A549 (cell line): ENCODE results near the gene PPP4R2. TPM values are rescaled to one million over a fixed set of nuclear protein-coding genes. Genes with fewer than 3 reads are reported as not detected.
A peak's percentile ranks its signal among the peaks of the same experiment; 100 is the strongest.

Experiments
- ATAC-seq, 2 experiments: fragments of 200-7000 bp in 1 of 2; fragments of >200 bp in 1 of 2; cut with Nextera tagmentation in 1 of 2; cut with Tn5 transposase in 1 of 2; 3 replicates each; pipeline versions ENCODE4 v1.8.0 to v1.9.1; 2018 to 2020; ENCODE audit warnings: mild to moderate bottlenecking in 1 of 2, moderate library complexity in 1 of 2
- CTCF ChIA-PET: fragments of 300-600 bp; sonication (Branson Sonifier 250); formaldehyde crosslinking; extraction: SDS; loops from one replicate; lab custom pipeline; 2021; ENCODE audit warnings: antibody characterized with exemption, inconsistent platforms; lab: Yijun Ruan, JAX
- POLR2A ChIA-PET: fragments of 350-600 bp; formaldehyde crosslinking; extraction: SDS; loops from one replicate; lab custom pipeline; 2021; ENCODE audit warnings: antibody characterized with exemption, inconsistent platforms; lab: Yijun Ruan, JAX
- DNase-seq, 2 experiments: peaks; one replicate each; pipeline versions ENCODE4 v3.0.0 to v3.0.0-alpha.2; 2011 to 2016; ENCODE audit warnings: low read depth in 1 of 2, low spot score in 1 of 2
- FAIRE-seq: peaks from 2 replicates; lab custom pipeline; 2011; peaks lifted over from hg19 to GRCh38; lab: Jason Lieb, UNC
- H3K27ac ChIP-seq, 2 experiments: fragments of >200 bp; sonication (Bioruptor Twin); formaldehyde crosslinking; 3 replicates each; pipeline ENCODE4 v1.5.1; 2016 to 2017
- H3K4me1 ChIP-seq: fragments of >200 bp; sonication (Bioruptor Twin); formaldehyde crosslinking; 3 replicates; pipeline ENCODE4 v1.6.1; 2016
- H3K4me2 ChIP-seq: fragments of >200 bp; sonication (Bioruptor Twin); formaldehyde crosslinking; 3 replicates; pipeline ENCODE4 v1.6.1; 2016
- H3K4me3 ChIP-seq: fragments of >200 bp; sonication (Bioruptor Twin); formaldehyde crosslinking; 3 replicates; pipeline ENCODE4 v1.5.1; 2016
- H3K9me3 ChIP-seq: fragments of >200 bp; sonication (Bioruptor Twin); formaldehyde crosslinking; 3 replicates; pipeline ENCODE4 v1.6.1; 2016
- CEBPB ChIP-seq, 2 experiments: fragments of >200 bp in 1 of 2; sonication (Bioruptor Twin) in 1 of 2; formaldehyde crosslinking in 1 of 2; IDR thresholded peaks; 2 replicates each; pipeline ENCODE4 v1.6.1; 2012 to 2016
- EHF ChIP-seq: fragments of 250-450 bp; sonication (Bioruptor Pico); IDR thresholded peaks from 2 replicates; pipeline ENCODE4 v1.5.0; 2020; ENCODE audit warnings: mild to moderate bottlenecking
- EHMT2 ChIP-seq: fragments of 200-600 bp; sonication (generic); IDR thresholded peaks from 2 replicates; pipeline ENCODE4 v1.6.1; 2016; ENCODE audit warnings: antibody characterized with exemption, low read depth, mild to moderate bottlenecking, moderate library complexity
- EP300 ChIP-seq, 2 experiments: fragments of >200 bp; sonication (Bioruptor Twin); formaldehyde crosslinking; IDR thresholded peaks; 2 replicates in 1 of 2; 3 replicates in 1 of 2; pipeline ENCODE4 v1.6.1; 2016 to 2017
- FOXS1 ChIP-seq: fragments of 250-450 bp; sonication (Bioruptor Pico); IDR thresholded peaks from 2 replicates; pipeline ENCODE4 v1.5.0; 2020; ENCODE audit warnings: mild to moderate bottlenecking, moderate library complexity
- GATA3 ChIP-seq: IDR thresholded peaks from 2 replicates; pipeline ENCODE4 v1.6.1; 2012; ENCODE audit warnings: borderline replicate concordance
- HEYL ChIP-seq: fragments of 250-450 bp; sonication (Bioruptor Pico); IDR thresholded peaks from 2 replicates; pipeline ENCODE4 v1.8.0; 2021; ENCODE audit warnings: mild to moderate bottlenecking, moderate library complexity
- HOXB5 ChIP-seq: fragments of 250-450 bp; sonication (Bioruptor Pico); IDR thresholded peaks from 2 replicates; pipeline ENCODE4 v1.5.0; 2020; ENCODE audit warnings: mild to moderate bottlenecking, moderate library complexity
- JUNB ChIP-seq: fragments of >200 bp; sonication (Bioruptor Twin); formaldehyde crosslinking; IDR thresholded peaks from 2 replicates; pipeline ENCODE4 v1.6.1; 2016
- KDM1A ChIP-seq: fragments of 200-600 bp; sonication (generic); IDR thresholded peaks from 2 replicates; pipeline ENCODE4 v1.6.1; 2016; ENCODE audit warnings: low read depth, mild to moderate bottlenecking
- KDM5A ChIP-seq: fragments of 200-600 bp; sonication (generic); IDR thresholded peaks from 2 replicates; pipeline ENCODE4 v1.6.1; 2016; ENCODE audit warnings: antibody characterized with exemption, mild to moderate bottlenecking
- MAFK ChIP-seq: fragments of 450-650 bp; IDR thresholded peaks from 2 replicates; pipeline ENCODE4 v1.6.1; 2014; ENCODE audit not compliant: partially characterized antibody
- MYC ChIP-seq: IDR thresholded peaks from 2 replicates; pipeline ENCODE4 v1.6.1; 2012; ENCODE audit warnings: mild to moderate bottlenecking, inconsistent platforms, low read length, improper control_type of control experiment, borderline replicate concordance
- PBX3 ChIP-seq: IDR thresholded peaks from 2 replicates; pipeline ENCODE4 v1.6.1; 2012
- POLR2AphosphoS2 ChIP-seq: conservative IDR thresholded peaks from 2 replicates; pipeline ENCODE4 v1.6.1; 2012; ENCODE audit warnings: low read length, improper control_type of control experiment, inconsistent platforms
- RARB ChIP-seq: fragments of 250-450 bp; sonication (Bioruptor Pico); IDR thresholded peaks from 2 replicates; pipeline ENCODE4 v1.8.0; 2021; ENCODE audit warnings: mild to moderate bottlenecking, moderate library complexity
- RFX5 ChIP-seq: fragments of 450-650 bp; IDR thresholded peaks from 2 replicates; pipeline ENCODE4 v1.7.1; 2014; ENCODE audit warnings: antibody characterized with exemption, mild to moderate bottlenecking, moderate library complexity
- SMC3 ChIP-seq: fragments of >200 bp; sonication (Bioruptor Twin); formaldehyde crosslinking; IDR thresholded peaks from 3 replicates; pipeline ENCODE4 v1.6.1; 2018; ENCODE audit warnings: inconsistent platforms
- TFCP2L1 ChIP-seq: fragments of 250-450 bp; sonication (Bioruptor Pico); IDR thresholded peaks from 2 replicates; pipeline ENCODE4 v1.5.0; 2021; ENCODE audit warnings: mild to moderate bottlenecking
- TP53 ChIP-seq: fragments of 250-450 bp; sonication (Bioruptor Pico); IDR thresholded peaks from 2 replicates; pipeline ENCODE4 v1.5.0; 2021; ENCODE audit warnings: mild to moderate bottlenecking, moderate library complexity
- USF2 ChIP-seq: fragments of 450-650 bp; IDR thresholded peaks from 2 replicates; pipeline ENCODE4 v1.6.1; 2014; ENCODE audit warnings: antibody characterized with exemption
- ZSCAN20 ChIP-seq: fragments of 250-450 bp; sonication (Bioruptor Pico); IDR thresholded peaks from 2 replicates; pipeline ENCODE4 v1.8.0; 2022; ENCODE audit warnings: mild to moderate bottlenecking, moderate library complexity
- WGBS: methylation state at CpG from one replicate; pipeline ENCODE4 v1.1.6; 2017; ENCODE audit errors: missing lambda C conversion rate; 5-methylcytosine and 5-hydroxymethylcytosine counted together
- polyA plus RNA-seq, 4 experiments: library from polyadenylated mRNA; depleted of rRNA in 3 of 4; stranded (reverse); fragments of >200 nt; fragmentation: RNase III in 1 of 4; extraction: RNeasy Plus Mini Kit Qiagen cat#74134 plus additional on column Dnase treatment in 1 of 4; gene quantifications; 2 replicates in 3 of 4; 3 replicates in 1 of 4; pipeline ENCODE4 v1.2.3, GENCODE V29; 2011 to 2017
- TF ChIP-seq, protein P1 (sequence below): fragments of 150-350 bp; IDR thresholded peaks from 2 replicates; pipeline ENCODE4 v1.6.1; 2014; ENCODE audit warnings: low read depth, mild to moderate bottlenecking, low read length
- TF ChIP-seq, protein P2 (sequence below): fragments of >200 bp; sonication (Bioruptor Twin); formaldehyde crosslinking; IDR thresholded peaks from 3 replicates; pipeline ENCODE4 v1.6.1; 2016
- TF ChIP-seq, protein P3 (sequence below): IDR thresholded peaks from 2 replicates; pipeline ENCODE4 v1.6.1; 2012

PPP4R2 gene
- polyA plus RNA-seq, 2 of the 4 experiments (the other 2 are of a cell fraction) = 39.3 to 68.4 TPM

DNA sequence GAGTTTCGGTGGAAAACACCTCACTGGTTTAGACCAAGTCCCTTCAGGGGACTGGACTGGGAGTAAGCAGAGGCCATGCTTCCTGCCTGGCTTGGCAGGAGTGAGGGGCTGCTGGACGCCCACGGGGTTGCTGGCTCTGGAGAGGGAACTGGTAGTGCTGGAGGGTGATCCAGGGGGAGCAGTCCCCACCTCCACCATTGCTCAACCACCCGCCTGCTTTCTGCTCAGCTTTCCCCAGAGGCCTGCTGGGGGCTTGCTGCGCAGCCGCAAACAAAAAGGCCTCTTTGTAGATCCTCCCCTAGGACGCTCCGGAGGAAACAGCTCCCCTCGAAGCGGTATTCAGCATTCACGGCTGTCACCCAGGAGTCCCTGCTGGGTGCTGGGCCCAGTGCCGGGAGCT lies 98.3 kb downstream of the PPP4R2 start:
- ATAC-seq = 0 out of 6 replicates have a peak, but pooled peaks of 1 of the 2 experiments have one; percentile 31
- no peak for FAIRE-seq
- ChIA-PET CTCF (interaction anchor here (0.5 to 3.2 kb wide), 6 partner anchors 9 to 799 kb away, joined by 3 to 13 read pairs (median 3); no protein-coding TSS in a partner anchor), POLR2A (no interaction called here)
- Histone ChIP-seq H3K27ac (no peak overlapping the region), H3K4me1 (no peaks in the 10 kb centered on the region), H3K4me2 (no peak overlapping the region), H3K9me3 (no peaks in the 10 kb centered on the region), H3K4me3 (no peak overlapping the region)
- no peak for DNase-seq
- WGBS = 88% methylated on average over 11 of the region's 12 CpGs
- no peak for TF ChIP-seq EHF
- TF ChIP-seq KDM5A = no peak
- TF ChIP-seq, protein P1, sequence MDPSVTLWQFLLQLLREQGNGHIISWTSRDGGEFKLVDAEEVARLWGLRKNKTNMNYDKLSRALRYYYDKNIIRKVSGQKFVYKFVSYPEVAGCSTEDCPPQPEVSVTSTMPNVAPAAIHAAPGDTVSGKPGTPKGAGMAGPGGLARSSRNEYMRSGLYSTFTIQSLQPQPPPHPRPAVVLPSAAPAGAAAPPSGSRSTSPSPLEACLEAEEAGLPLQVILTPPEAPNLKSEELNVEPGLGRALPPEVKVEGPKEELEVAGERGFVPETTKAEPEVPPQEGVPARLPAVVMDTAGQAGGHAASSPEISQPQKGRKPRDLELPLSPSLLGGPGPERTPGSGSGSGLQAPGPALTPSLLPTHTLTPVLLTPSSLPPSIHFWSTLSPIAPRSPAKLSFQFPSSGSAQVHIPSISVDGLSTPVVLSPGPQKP = no peak
- TF ChIP-seq HEYL (CRISPR knock-in tag) = no peak
- TF ChIP-seq RARB (CRISPR knock-in tag) = no peak
- TF ChIP-seq EP300 (IDR thresholded peaks at IDR 0.05) = no peak
- TF ChIP-seq GATA3 = no peak
- TF ChIP-seq FOXS1 (CRISPR knock-in tag) = no peak
- no peak for TF ChIP-seq MAFK
- TF ChIP-seq POLR2AphosphoS2 = no peak
- no peak for TF ChIP-seq MYC

DNA sequence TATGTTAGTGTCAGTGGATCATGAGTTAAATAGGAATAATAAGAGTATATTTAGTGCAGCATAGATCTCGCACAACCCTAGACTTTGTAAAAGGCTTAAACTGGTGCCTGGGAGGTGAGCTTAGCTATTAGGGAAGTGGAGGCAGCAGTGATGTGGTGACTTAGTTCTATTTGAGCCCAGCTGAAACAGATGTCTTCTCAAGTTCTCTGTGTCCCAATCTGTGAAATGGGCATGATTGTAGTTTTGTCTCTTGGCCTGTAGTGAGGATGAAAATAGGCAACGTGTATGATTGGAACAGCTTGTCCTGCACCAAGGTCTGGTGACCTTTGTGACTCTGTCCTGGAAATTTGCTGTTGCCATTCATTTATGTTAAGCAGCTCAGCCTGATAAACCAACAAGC lies 99.6 kb downstream of the PPP4R2 start:
- Histone ChIP-seq H3K4me1 (no peaks in the 10 kb centered on the region), H3K4me3 (no peak overlapping the region), H3K27ac (no peak overlapping the region)
- no peak for DNase-seq
- ATAC-seq = no peak
- CTCF ChIA-PET = interaction anchor here (2.0 to 3.2 kb wide), 3 partner anchors 10 to 406 kb away, joined by 13 to 18 read pairs (median 13); no protein-coding TSS in a partner anchor
- TF ChIP-seq KDM1A (peak; percentile 25; the same call in 1 of the 2 replicates), USF2 (no peak)
- TF ChIP-seq, all 56 proteins: peak for 1
- no peak overlapping the region for H3K4me2 ChIP-seq
- POLR2A ChIA-PET = no interaction called here
- no peak for FAIRE-seq
- H3K9me3 ChIP-seq = no peaks in the 10 kb centered on the region
- 44% methylated on average over 2 of the region's 2 CpGs for WGBS

- Histone ChIP-seq H3K27ac (no peak overlapping the region), H3K9me3 (no peaks in the 10 kb centered on the region), H3K4me1 (no peaks in the 10 kb centered on the region), H3K4me3 (no peak overlapping the region), H3K4me2 (no peak overlapping the region)
- ChIA-PET POLR2A (no interaction called here), CTCF (interaction anchor here (1.2 to 2.4 kb wide), 3 partner anchors 247 to 404 kb away, joined by 3 to 18 read pairs (median 4); no protein-coding TSS in a partner anchor)
- FAIRE-seq = no peak
- no peak for ATAC-seq
- no peak for DNase-seq
- WGBS = 0% methylated on average over 2 of the region's 2 CpGs
- TF ChIP-seq, protein P1 = no peak
- no peak for TF ChIP-seq CEBPB (IDR thresholded peaks at IDR 0.05)
Observed at GRCh38 chr3:73098026-73098425, 101.4 kb downstream of the PPP4R2 start.

- ChIA-PET POLR2A (no interaction called here), CTCF (interaction anchor here (1.2 kb wide), 1 partner anchor 403 kb away, joined by 4 read pairs; no protein-coding TSS in a partner anchor)
- Histone ChIP-seq H3K4me2 (no peak overlapping the region), H3K4me3 (no peak overlapping the region), H3K27ac (no peak overlapping the region), H3K9me3 (no peaks in the 10 kb centered on the region), H3K4me1 (no peaks in the 10 kb centered on the region)
- no peak for FAIRE-seq
- WGBS = 56% methylated on average over 1 of the region's 1 CpG
- no peak for DNase-seq
- no peak for TF ChIP-seq TP53 (CRISPR knock-in tag)
- no peak for TF ChIP-seq KDM5A
- TF ChIP-seq JUNB = no peak
- no peak for TF ChIP-seq TFCP2L1
- TF ChIP-seq, protein P2, sequence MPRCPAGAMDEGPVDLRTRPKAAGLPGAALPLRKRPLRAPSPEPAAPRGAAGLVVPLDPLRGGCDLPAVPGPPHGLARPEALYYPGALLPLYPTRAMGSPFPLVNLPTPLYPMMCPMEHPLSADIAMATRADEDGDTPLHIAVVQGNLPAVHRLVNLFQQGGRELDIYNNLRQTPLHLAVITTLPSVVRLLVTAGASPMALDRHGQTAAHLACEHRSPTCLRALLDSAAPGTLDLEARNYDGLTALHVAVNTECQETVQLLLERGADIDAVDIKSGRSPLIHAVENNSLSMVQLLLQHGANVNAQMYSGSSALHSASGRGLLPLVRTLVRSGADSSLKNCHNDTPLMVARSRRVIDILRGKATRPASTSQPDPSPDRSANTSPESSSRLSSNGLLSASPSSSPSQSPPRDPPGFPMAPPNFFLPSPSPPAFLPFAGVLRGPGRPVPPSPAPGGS = no peak
- TF ChIP-seq, protein P3, sequence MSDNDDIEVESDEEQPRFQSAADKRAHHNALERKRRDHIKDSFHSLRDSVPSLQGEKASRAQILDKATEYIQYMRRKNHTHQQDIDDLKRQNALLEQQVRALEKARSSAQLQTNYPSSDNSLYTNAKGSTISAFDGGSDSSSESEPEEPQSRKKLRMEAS = no peak
- no peak for TF ChIP-seq MYC
- TF ChIP-seq HOXB5 (CRISPR knock-in tag) = no peak
- TF ChIP-seq PBX3 = no peak
- TF ChIP-seq SMC3 = no peak
- TF ChIP-seq RFX5 = no peak
- no peak for TF ChIP-seq ZSCAN20 (CRISPR knock-in tag)
- no peak for TF ChIP-seq EHMT2
- ATAC-seq = no peak
Observed at GRCh38 chr3:73098873-73099272, 102.3 kb downstream of the PPP4R2 start.
